Lung (tissue), 12 donors: Measurements from ENCODE around the gene TPSD1. TPM values are rescaled to one million over a fixed set of nuclear protein-coding genes. Genes with fewer than 3 reads are reported as not detected.

Source experiments
- ATAC-seq: fragments of 200-7000 bp; cut with Tn5 transposase; one replicate; pipeline ENCODE4 v1.9.1; 2020; ENCODE audit warnings: moderate number of reproducible peaks; ENCODE audit not compliant: insufficient read depth, low FRiP score
- DNase-seq, 3 donors: peaks; one replicate each; pipeline ENCODE4 v3.0.0-alpha.2; 2013 to 2017
- H3K27ac ChIP-seq, 2 donors: one replicate each; pipeline ENCODE4 v1.5.1; 2013; ENCODE audit warnings: mild to moderate bottlenecking in 2 of 2, moderate library complexity in 2 of 2, control low read depth in 1 of 2, inconsistent platforms in 1 of 2, low read depth in 1 of 2, low read length in 1 of 2
- H3K27me3 ChIP-seq, 3 donors: one replicate each; pipeline ENCODE4 v1.5.1; 2013; ENCODE audit warnings: low read length in 2 of 3; ENCODE audit not compliant: control insufficient read depth in 3 of 3, insufficient read depth in 3 of 3
- H3K36me3 ChIP-seq, 4 donors: one replicate each; pipeline ENCODE4 v1.5.1; 2013; ENCODE audit warnings: low read length in 4 of 4, mild to moderate bottlenecking in 1 of 4, moderate library complexity in 1 of 4; ENCODE audit not compliant: control insufficient read depth in 4 of 4, insufficient read depth in 4 of 4
- H3K4me1 ChIP-seq, 5 donors: one replicate each; pipeline ENCODE4 v1.5.1; 2013; ENCODE audit warnings: low read length in 5 of 5, mild to moderate bottlenecking in 2 of 5, moderate library complexity in 1 of 5; ENCODE audit not compliant: control insufficient read depth in 5 of 5, insufficient read depth in 5 of 5
- H3K4me3 ChIP-seq: one replicate; pipeline ENCODE4 v1.5.1; 2013; ENCODE audit warnings: mild to moderate bottlenecking, control low read depth, moderate library complexity
- H3K9ac ChIP-seq, 2 donors: one replicate each; pipeline ENCODE4 v1.5.1; 2013; ENCODE audit warnings: low read length in 2 of 2, control low read depth in 1 of 2; ENCODE audit not compliant: insufficient read depth in 1 of 2
- H3K9me3 ChIP-seq, 4 donors: one replicate each; pipeline ENCODE4 v1.5.1; 2013; ENCODE audit warnings: low read length in 3 of 4, mild to moderate bottlenecking in 1 of 4, moderate library complexity in 1 of 4; ENCODE audit not compliant: control insufficient read depth in 4 of 4, insufficient read depth in 3 of 4
- CTCF ChIP-seq: IDR thresholded peaks from 2 replicates; pipeline ENCODE4 v1.5.1; 2012; ENCODE audit warnings: mild to moderate bottlenecking; ENCODE audit errors: control extremely low read depth, extremely low read depth
- WGBS, 2 donors: extraction: QIAGEN DNeasy Blood & Tissue Kit; methylation state at CpG; one replicate each; pipeline ENCODE4 v1.1.7; 2013; 5-methylcytosine and 5-hydroxymethylcytosine counted together
- polyA plus RNA-seq, 2 donors: library from polyadenylated mRNA; stranded (reverse); fragments of 200-250 nt; gene quantifications; one replicate each; pipeline ENCODE4 v1.2.1, GENCODE V29; 2013
- total RNA-seq, 2 donors: library from RNA; depleted of rRNA in 1 of 2; stranded (reverse); fragments of >200 nt in 1 of 2; gene quantifications; one replicate each; pipeline ENCODE4 v1.2.1, GENCODE V29; 2014 to 2021
- donor health status: control.
- donor health status: control.
- donor health status: Bipolar disorder and iron deficiency.
- donor health status: healthy.
- donor health status: DM: yes; HTN: yes; CAD: no.

TPSD1 gene
- total and polyA plus RNA-seq, 4 donors: 0.54 to 7.0 (median 2.9) TPM; not detected in 1

- H3K4me3 ChIP-seq: no peak overlapping the region
- peaks cover 5 to 38% (median 19%) of the 10 kb centered on the region in 3 donors for H3K27me3 ChIP-seq
- H3K36me3 ChIP-seq: no peaks in the 10 kb centered on the region
- no peak overlapping the region for H3K9ac ChIP-seq
- ATAC-seq: no peak
- WGBS, 2 donors: 37 to 41% methylated on average over 20 of the region's 20 CpGs
- TF ChIP-seq CTCF: no peak
- H3K4me1 ChIP-seq: peaks cover 0 to 2% (median 0%) of the 10 kb centered on the region in 5 donors
- DNase-seq: no peak
- no peak overlapping the region for H3K27ac ChIP-seq
- H3K9me3 ChIP-seq: peaks cover 0 to 6% (median 0%) of the 10 kb centered on the region in 4 donors
These were observed 33.1 kb downstream of the TPSD1 start for GRCh38 chr16:1288813-1289476.

GRCh38 chr16:1289477-1289866 lies 33.6 kb downstream of the TPSD1 start:
- Histone ChIP-seq H3K27me3 (peaks cover 5 to 38% (median 22%) of the 10 kb centered on the region in 3 donors), H3K27ac (no peak overlapping the region), H3K4me3 (no peak overlapping the region), H3K9ac (no peak overlapping the region), H3K9me3 (peaks cover 0 to 6% (median 0%) of the 10 kb centered on the region in 4 donors), H3K4me1 (peaks cover 0 to 2% (median 0%) of the 10 kb centered on the region in 5 donors), H3K36me3 (no peaks in the 10 kb centered on the region)
- no peak for TF ChIP-seq CTCF
- ATAC-seq (no peak), DNase-seq (no peak)
- 6% methylated on average over 17 of the region's 17 CpGs for whole genome bisulfite sequencing, 2 donors

- no peak for DNase-seq
- Histone ChIP-seq H3K9ac (no peak overlapping the region), H3K9me3 (peaks cover 0 to 6% (median 0%) of the 10 kb centered on the region in 4 donors), H3K4me3 (no peak overlapping the region), H3K36me3 (no peaks in the 10 kb centered on the region), H3K27me3 (peaks cover 5 to 38% (median 23%) of the 10 kb centered on the region in 3 donors), H3K27ac (no peak overlapping the region), H3K4me1 (peaks cover 0 to 2% (median 0%) of the 10 kb centered on the region in 5 donors)
- WGBS, 2 donors: 12 to 13% methylated on average over 16 to 22 of the region's 22 CpGs
- no peak for TF ChIP-seq CTCF
- no peak for ATAC-seq
These were observed 34.2 kb downstream of the TPSD1 start for GRCh38 chr16:1290063-1290501.
